Bronchial epithelial cell (primary cell): ENCODE measurements around the gene PATL1. TPM values are rescaled to one million over a fixed set of nuclear protein-coding genes. Genes with fewer than 3 reads are reported as not detected.
"Not testable (repeated sequence)": the region's sequence is repeated elsewhere in the genome, so short reads cannot be mapped to it uniquely, and the experiment has no call there.

ENCODE experiments used
- DNase-seq: peaks from one replicate; pipeline ENCODE4 v3.0.0-alpha.2; 2010; ENCODE audit warnings: low read depth
- FAIRE-seq: peaks from 2 replicates; lab custom pipeline; 2011; peaks lifted over from hg19 to GRCh38; lab: Jason Lieb, UNC
- H3K27me3 ChIP-seq: 2 replicates; pipeline ENCODE4 v1.5.1; 2011; ENCODE audit warnings: low read length; ENCODE audit not compliant: control insufficient read depth, insufficient read depth
- H3K36me3 ChIP-seq: 2 replicates; pipeline ENCODE4 v1.5.1; 2011; ENCODE audit warnings: low read length; ENCODE audit not compliant: control insufficient read depth, insufficient read depth
- H3K4me3 ChIP-seq: 2 replicates; pipeline ENCODE4 v1.5.1; 2011; ENCODE audit warnings: mild to moderate bottlenecking, low read depth, low read length, control low read depth
- total RNA-seq: library from RNA; depleted of rRNA; stranded (reverse); fragments of >200 nt; gene quantifications from 2 replicates; pipeline ENCODE4 v1.2.1, GENCODE V29; 2014
- TF ChIP-seq, protein P1 (sequence below): IDR thresholded peaks from 2 replicates; pipeline ENCODE4 v1.5.1; 2011; ENCODE audit warnings: mild to moderate bottlenecking, moderate library complexity, low read length, control low read depth, inconsistent platforms; ENCODE audit not compliant: insufficient read depth, severe bottlenecking

PATL1 gene
- total RNA-seq, 1 donor from 2014 or later = 3.7 TPM

GRCh38 chr11:59630493-59630892 is 38.3 kb downstream of the PATL1 start:
- TF ChIP-seq, protein P1, sequence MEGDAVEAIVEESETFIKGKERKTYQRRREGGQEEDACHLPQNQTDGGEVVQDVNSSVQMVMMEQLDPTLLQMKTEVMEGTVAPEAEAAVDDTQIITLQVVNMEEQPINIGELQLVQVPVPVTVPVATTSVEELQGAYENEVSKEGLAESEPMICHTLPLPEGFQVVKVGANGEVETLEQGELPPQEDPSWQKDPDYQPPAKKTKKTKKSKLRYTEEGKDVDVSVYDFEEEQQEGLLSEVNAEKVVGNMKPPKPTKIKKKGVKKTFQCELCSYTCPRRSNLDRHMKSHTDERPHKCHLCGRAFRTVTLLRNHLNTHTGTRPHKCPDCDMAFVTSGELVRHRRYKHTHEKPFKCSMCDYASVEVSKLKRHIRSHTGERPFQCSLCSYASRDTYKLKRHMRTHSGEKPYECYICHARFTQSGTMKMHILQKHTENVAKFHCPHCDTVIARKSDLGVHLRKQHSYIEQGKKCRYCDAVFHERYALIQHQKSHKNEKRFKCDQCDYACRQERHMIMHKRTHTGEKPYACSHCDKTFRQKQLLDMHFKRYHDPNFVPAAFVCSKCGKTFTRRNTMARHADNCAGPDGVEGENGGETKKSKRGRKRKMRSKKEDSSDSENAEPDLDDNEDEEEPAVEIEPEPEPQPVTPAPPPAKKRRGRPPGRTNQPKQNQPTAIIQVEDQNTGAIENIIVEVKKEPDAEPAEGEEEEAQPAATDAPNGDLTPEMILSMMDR = no peak
- Histone ChIP-seq H3K27me3 (no peaks in the 10 kb centered on the region), H3K4me3 (no peak overlapping the region), H3K36me3 (no peaks in the 10 kb centered on the region)
- no peak for DNase-seq
- FAIRE-seq = no peak

GRCh38 chr11:59629996-59630395 is 38.8 kb downstream of the PATL1 start:
- Histone ChIP-seq H3K27me3 (no peaks in the 10 kb centered on the region), H3K36me3 (no peaks in the 10 kb centered on the region), H3K4me3 (no peak overlapping the region)
- no peak for DNase-seq
- no peak for FAIRE-seq
- TF ChIP-seq, protein P1 = no peak

GRCh38 chr11:59626969-59627368 is 41.9 kb downstream of the PATL1 start:
- not testable (repeated sequence) for H3K4me3 ChIP-seq, H3K27me3 ChIP-seq, H3K36me3 ChIP-seq, DNase-seq, FAIRE-seq

- Histone ChIP-seq H3K4me3 (no peak overlapping the region), H3K36me3 (no peaks in the 10 kb centered on the region), H3K27me3 (no peaks in the 10 kb centered on the region)
- FAIRE-seq (no peak), DNase-seq (no peak)
- TF ChIP-seq, protein P1 = no peak
Measured at GRCh38 chr11:59625703-59626102, 43.1 kb downstream of the PATL1 start.

DNA sequence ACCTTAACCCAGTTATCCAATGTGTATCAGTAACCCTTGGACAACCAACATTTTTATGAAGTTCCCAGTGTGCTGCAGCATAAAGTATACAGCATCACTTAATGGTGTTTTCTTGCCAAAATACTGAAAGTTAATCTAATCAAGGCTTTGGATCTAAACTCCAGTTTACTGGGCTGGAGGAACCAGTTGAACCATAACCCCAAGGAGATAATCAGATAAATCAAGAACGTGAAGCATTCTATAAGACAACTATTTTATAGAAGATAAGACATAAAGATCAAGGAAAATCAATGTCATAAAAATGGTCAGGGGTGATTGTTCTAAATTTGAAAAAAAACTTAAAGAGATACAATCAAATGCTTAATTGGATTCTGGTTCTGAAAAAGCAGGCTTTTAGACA is 51.0 kb downstream of the PATL1 start:
- FAIRE-seq = no peak

GRCh38 chr11:59616396-59616982 is 52.3 kb downstream of the PATL1 start:
- Histone ChIP-seq H3K4me3 (peak overlapping the region; percentile 47), H3K27me3 (no peaks in the 10 kb centered on the region), H3K36me3 (no peaks in the 10 kb centered on the region)
- FAIRE-seq (no peak), DNase-seq (no peak)
- TF ChIP-seq, protein P1 = no peak

More for the DNA sequence above, 51.0 kb downstream of the PATL1 start:
- no peak for DNase-seq
- Histone ChIP-seq H3K27me3 (no peaks in the 10 kb centered on the region), H3K36me3 (no peaks in the 10 kb centered on the region), H3K4me3 (no peak overlapping the region)
- TF ChIP-seq, protein P1 = no peak
